ENCODE results near the gene HEXD.

GRCh38 chr17:82387705-82388106, 30.4 kb upstream of the HEXD start:
- TF ChIP-seq CTCF (IDR thresholded peaks at IDR 0.05; ENCODE audit: low read depth, low read length, missing input control) (no peak), ATF3 (IDR thresholded peaks at IDR 0.05) (no peak), YY1 (IDR thresholded peaks at IDR 0.05) (no peak), REST (IDR thresholded peaks at IDR 0.05) (no peak)

All from liver (tissue), 3 donors.